ENCODE measurements around the gene PCED1B.
"Not testable (repeated sequence)": the region's sequence is repeated elsewhere in the genome, so short reads cannot be mapped to it uniquely, and the experiment has no call there.

PCED1B gene

DNA sequence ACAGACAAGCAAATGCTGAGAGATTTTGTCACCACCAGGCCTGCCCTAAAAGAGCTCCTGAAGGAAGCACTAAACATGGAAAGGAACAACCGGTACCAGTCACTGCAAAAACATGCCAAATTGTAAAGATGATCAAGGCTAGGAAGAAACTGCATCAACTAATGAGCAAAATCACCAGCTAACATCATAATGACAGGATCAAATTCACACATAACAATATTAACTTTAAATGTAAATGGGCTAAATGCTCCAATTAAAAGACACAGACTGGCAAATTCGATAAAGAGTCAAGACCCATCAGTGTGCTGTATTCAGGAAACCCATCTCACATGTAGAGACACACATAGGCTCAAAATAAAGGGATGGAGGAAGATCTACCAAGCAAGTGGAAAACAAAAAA lies 20.8 kb upstream of the PCED1B start:
- H3K4me3 ChIP-seq (ENCODE audit: low read depth, low read length); H3K4me1 ChIP-seq (ENCODE audit: control insufficient read depth, insufficient read depth, low read length); CTCF ChIA-PET; H3K27ac ChIP-seq (ENCODE audit: extremely low read depth, low read depth, low read length); H3K36me3 ChIP-seq (ENCODE audit: control insufficient read depth in 2 of 2, insufficient read depth in 1 of 2, low read length in 2 of 2); H3K9me3 ChIP-seq (ENCODE audit: control insufficient read depth, insufficient read depth, low read depth, low read length); POLR2A ChIA-PET: not testable (repeated sequence)

DNA sequence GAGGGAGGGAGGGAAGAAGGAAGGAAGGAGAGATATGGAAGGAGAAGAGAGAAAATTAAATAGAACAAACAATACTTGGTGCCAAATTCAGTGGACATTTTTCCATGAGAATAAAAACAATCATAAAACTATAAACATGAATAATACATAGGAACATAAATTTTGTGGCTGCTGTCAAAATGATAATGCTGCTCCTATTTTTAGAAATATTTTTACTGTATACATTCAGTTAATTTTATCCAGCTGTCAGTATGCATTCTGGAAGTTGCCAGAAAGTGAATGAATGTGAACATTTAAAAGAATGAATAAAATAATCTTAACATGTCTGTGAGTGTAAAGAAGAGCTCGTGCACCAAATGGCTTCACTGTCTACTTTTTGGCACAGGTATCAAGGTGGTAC lies 13.9 kb upstream of the PCED1B start:
- Histone ChIP-seq H3K9me3 (ENCODE audit: control insufficient read depth, insufficient read depth, low read depth, low read length) (no peaks in the 10 kb centered on the region), H3K4me1 (ENCODE audit: control insufficient read depth, insufficient read depth, low read length) (no peaks in the 10 kb centered on the region), H3K4me3 (ENCODE audit: low read depth, low read length) (no peak overlapping the region), H3K27ac (ENCODE audit: extremely low read depth, low read depth, low read length) (no peak overlapping the region), H3K36me3 (ENCODE audit: control insufficient read depth in 2 of 2, insufficient read depth in 1 of 2, low read length in 2 of 2) (no peaks in the 10 kb centered on the region)
- ChIA-PET CTCF (no interaction called here), POLR2A (no interaction called here)
- TF ChIP-seq KLF1 (tag by site-specific recombination; IDR thresholded peaks at IDR 0.05), result no peak

DNA sequence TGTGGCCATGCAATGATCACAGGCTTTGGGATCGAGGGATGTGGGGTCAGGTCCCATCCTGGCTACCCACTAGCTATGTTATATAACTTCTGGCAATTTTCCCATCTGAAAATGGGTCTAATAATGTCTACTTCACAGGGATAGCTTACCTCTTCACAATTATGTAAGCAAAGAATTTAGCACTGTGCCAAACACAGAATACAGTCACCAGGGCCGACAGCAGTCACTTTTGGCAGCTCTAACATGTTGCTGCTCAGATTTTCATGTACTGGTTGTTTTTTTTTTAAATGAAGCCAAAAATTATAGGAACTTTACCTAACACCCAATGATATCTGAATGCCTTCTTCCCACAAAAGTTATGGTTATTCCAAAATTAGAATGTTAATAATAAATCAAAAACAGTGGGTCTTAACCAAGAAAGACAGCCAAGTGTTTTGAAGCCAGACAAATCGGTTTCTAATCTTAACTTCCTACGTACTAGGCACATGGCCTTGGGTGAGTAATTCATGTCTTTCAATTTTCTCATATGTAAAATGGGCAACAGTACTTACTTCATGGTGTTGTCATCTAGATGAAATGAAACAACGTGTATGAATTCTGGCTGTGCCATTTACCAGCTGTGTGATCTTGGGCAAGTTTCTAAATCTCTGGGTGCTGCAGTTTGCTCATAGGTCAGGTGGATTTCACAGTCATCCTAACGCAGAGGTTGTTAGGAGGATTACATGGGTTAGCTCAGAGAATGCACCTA lies 13.0 kb upstream of the PCED1B start:
- no peaks in the 10 kb centered on the region for H3K4me1 ChIP-seq (ENCODE audit: control insufficient read depth, insufficient read depth, low read length)
- no peak overlapping the region for H3K27ac ChIP-seq (ENCODE audit: extremely low read depth, low read depth, low read length)
- ChIA-PET CTCF (interaction anchor here (5.4 kb wide), 1 partner anchor 34 kb away, joined by 27 read pairs; no protein-coding TSS in a partner anchor), POLR2A (no interaction called here)
- H3K9me3 ChIP-seq (ENCODE audit: control insufficient read depth, insufficient read depth, low read depth, low read length), result no peaks in the 10 kb centered on the region
- H3K4me3 ChIP-seq (ENCODE audit: low read depth, low read length), result no peak overlapping the region
- TF ChIP-seq, protein P1, sequence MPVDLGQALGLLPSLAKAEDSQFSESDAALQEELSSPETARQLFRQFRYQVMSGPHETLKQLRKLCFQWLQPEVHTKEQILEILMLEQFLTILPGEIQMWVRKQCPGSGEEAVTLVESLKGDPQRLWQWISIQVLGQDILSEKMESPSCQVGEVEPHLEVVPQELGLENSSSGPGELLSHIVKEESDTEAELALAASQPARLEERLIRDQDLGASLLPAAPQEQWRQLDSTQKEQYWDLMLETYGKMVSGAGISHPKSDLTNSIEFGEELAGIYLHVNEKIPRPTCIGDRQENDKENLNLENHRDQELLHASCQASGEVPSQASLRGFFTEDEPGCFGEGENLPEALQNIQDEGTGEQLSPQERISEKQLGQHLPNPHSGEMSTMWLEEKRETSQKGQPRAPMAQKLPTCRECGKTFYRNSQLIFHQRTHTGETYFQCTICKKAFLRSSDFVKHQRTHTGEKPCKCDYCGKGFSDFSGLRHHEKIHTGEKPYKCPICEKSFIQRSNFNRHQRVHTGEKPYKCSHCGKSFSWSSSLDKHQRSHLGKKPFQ (tag by site-specific recombination; IDR thresholded peaks at IDR 0.05), result no peak
- TF ChIP-seq ZNF747 (tag by site-specific recombination; IDR thresholded peaks at IDR 0.05), result no peak
- no peak for TF ChIP-seq ZNF214 (tag by site-specific recombination; IDR thresholded peaks at IDR 0.05; ENCODE audit: borderline replicate concordance)
- TF ChIP-seq ZNF777 (tag by site-specific recombination; IDR thresholded peaks at IDR 0.05; ENCODE audit: borderline replicate concordance), result no peak
- TF ChIP-seq ZNF571 (tag by site-specific recombination; IDR thresholded peaks at IDR 0.05), result no peak
- TF ChIP-seq, protein P2, sequence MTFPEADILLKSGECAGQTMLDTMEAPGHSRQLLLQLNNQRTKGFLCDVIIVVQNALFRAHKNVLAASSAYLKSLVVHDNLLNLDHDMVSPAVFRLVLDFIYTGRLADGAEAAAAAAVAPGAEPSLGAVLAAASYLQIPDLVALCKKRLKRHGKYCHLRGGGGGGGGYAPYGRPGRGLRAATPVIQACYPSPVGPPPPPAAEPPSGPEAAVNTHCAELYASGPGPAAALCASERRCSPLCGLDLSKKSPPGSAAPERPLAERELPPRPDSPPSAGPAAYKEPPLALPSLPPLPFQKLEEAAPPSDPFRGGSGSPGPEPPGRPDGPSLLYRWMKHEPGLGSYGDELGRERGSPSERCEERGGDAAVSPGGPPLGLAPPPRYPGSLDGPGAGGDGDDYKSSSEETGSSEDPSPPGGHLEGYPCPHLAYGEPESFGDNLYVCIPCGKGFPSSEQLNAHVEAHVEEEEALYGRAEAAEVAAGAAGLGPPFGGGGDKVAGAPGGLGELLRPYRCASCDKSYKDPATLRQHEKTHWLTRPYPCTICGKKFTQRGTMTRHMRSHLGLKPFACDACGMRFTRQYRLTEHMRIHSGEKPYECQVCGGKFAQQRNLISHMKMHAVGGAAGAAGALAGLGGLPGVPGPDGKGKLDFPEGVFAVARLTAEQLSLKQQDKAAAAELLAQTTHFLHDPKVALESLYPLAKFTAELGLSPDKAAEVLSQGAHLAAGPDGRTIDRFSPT (tag by site-specific recombination; IDR thresholded peaks at IDR 0.05), result no peak
- TF ChIP-seq ZNF133 (tag by site-specific recombination; IDR thresholded peaks at IDR 0.05), result no peak
- TF ChIP-seq ZNF366 (tag by site-specific recombination; conservative IDR thresholded peaks at IDR 0.05), result no peak
- TF ChIP-seq ZNF658 (tag by site-specific recombination; IDR thresholded peaks at IDR 0.05), result no peak
- no peaks in the 10 kb centered on the region for H3K36me3 ChIP-seq (ENCODE audit: control insufficient read depth in 2 of 2, insufficient read depth in 1 of 2, low read length in 2 of 2)

DNA sequence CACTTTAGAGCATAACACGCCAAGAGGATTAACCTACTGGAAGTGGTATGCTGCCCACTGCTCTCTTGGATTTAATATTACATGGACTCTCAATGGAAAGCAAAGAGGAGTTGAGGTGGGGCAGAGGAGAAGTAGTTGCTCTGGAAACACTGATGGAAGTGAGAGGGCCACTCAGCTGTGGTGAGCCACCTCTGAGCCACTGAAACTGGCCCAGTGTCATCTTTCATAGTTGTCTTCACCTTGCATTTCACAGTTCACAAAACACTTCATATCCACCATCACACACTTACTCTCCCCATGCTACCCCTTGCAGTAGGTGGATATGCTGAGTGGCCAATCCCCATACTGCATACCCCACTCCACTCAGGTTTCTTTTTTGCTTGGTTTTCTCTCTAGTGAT lies 12.2 kb upstream of the PCED1B start:
- Histone ChIP-seq H3K9me3 (ENCODE audit: control insufficient read depth, insufficient read depth, low read depth, low read length) (no peaks in the 10 kb centered on the region), H3K27ac (ENCODE audit: extremely low read depth, low read depth, low read length) (no peak overlapping the region), H3K36me3 (ENCODE audit: control insufficient read depth in 2 of 2, insufficient read depth in 1 of 2, low read length in 2 of 2) (no peaks in the 10 kb centered on the region), H3K4me1 (ENCODE audit: control insufficient read depth, insufficient read depth, low read length) (no peaks in the 10 kb centered on the region), H3K4me3 (ENCODE audit: low read depth, low read length) (no peak overlapping the region)
- CTCF ChIA-PET, result interaction anchor here (5.4 kb wide), 1 partner anchor 35 kb away, joined by 27 read pairs; no protein-coding TSS in a partner anchor
- POLR2A ChIA-PET, result no interaction called here
- TF ChIP-seq ZIC2 (tag by site-specific recombination; IDR thresholded peaks at IDR 0.05) (no peak), ZNF112 (tag by site-specific recombination; IDR thresholded peaks at IDR 0.05) (no peak), ZNF16 (tag by site-specific recombination; IDR thresholded peaks at IDR 0.05; ENCODE audit: low read depth) (no peak), OSR2 (tag by site-specific recombination; IDR thresholded peaks at IDR 0.05) (no peak), ZNF830 (tag by site-specific recombination; IDR thresholded peaks at IDR 0.05; ENCODE audit: low read depth) (no peak), HOXA7 (CRISPR knock-in tag; IDR thresholded peaks at IDR 0.05; ENCODE audit: borderline replicate concordance) (no peak), GLIS2 (tag by site-specific recombination; IDR thresholded peaks at IDR 0.05) (no peak), ZNF24 (tag by site-specific recombination; IDR thresholded peaks at IDR 0.05) (no peak), ZNF132 (tag by site-specific recombination; IDR thresholded peaks at IDR 0.05; ENCODE audit: borderline replicate concordance) (no peak), ZNF426 (tag by site-specific recombination; IDR thresholded peaks at IDR 0.05) (no peak), ZNF473 (tag by site-specific recombination; IDR thresholded peaks at IDR 0.05) (no peak)
- TF ChIP-seq, protein P3, sequence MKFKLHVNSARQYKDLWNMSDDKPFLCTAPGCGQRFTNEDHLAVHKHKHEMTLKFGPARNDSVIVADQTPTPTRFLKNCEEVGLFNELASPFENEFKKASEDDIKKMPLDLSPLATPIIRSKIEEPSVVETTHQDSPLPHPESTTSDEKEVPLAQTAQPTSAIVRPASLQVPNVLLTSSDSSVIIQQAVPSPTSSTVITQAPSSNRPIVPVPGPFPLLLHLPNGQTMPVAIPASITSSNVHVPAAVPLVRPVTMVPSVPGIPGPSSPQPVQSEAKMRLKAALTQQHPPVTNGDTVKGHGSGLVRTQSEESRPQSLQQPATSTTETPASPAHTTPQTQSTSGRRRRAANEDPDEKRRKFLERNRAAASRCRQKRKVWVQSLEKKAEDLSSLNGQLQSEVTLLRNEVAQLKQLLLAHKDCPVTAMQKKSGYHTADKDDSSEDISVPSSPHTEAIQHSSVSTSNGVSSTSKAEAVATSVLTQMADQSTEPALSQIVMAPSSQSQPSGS (tag by site-specific recombination; IDR thresholded peaks at IDR 0.05; ENCODE audit: low read depth), result no peak
- TF ChIP-seq, protein P4, sequence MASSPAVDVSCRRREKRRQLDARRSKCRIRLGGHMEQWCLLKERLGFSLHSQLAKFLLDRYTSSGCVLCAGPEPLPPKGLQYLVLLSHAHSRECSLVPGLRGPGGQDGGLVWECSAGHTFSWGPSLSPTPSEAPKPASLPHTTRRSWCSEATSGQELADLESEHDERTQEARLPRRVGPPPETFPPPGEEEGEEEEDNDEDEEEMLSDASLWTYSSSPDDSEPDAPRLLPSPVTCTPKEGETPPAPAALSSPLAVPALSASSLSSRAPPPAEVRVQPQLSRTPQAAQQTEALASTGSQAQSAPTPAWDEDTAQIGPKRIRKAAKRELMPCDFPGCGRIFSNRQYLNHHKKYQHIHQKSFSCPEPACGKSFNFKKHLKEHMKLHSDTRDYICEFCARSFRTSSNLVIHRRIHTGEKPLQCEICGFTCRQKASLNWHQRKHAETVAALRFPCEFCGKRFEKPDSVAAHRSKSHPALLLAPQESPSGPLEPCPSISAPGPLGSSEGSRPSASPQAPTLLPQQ (tag by site-specific recombination; IDR thresholded peaks at IDR 0.05), result no peak

All from HEK293 (cell line).